ENCODE results near the gene POM121L12. TPM values are rescaled to one million over a fixed set of nuclear protein-coding genes. Genes with fewer than 3 reads are reported as not detected.

POM121L12 gene
- polyA plus RNA-seq, 1 donor (not counting 4 experiments of a cell fraction or from before 2014, with no cell fraction given): not detected

GRCh38 chr7:53048638-53049037 lies 13.2 kb downstream of the POM121L12 start:
- Histone ChIP-seq H3K27ac (ENCODE audit: control insufficient read depth, insufficient read depth, low read length) (no peak overlapping the region), H3K4me3 (ENCODE audit: control insufficient read depth in 2 of 3, extremely low read depth in 1 of 3, insufficient read depth in 2 of 3, low read depth in 1 of 3, low read length in 3 of 3) (no peak overlapping the region), H4K20me1 (ENCODE audit: control insufficient read depth, extremely low read depth, insufficient read depth, low read length) (no peaks in the 10 kb centered on the region), H2AFZ (ENCODE audit: control insufficient read depth, low read length) (no peak overlapping the region), H3K4me2 (ENCODE audit: control insufficient read depth, extremely low read depth, insufficient read depth, low read depth, low read length) (no peak overlapping the region), H3K36me3 (ENCODE audit: control insufficient read depth in 2 of 2, extremely low read depth in 1 of 2, insufficient read depth in 2 of 2, low read length in 2 of 2) (no peaks in the 10 kb centered on the region), H3K9me3 (ENCODE audit: control insufficient read depth, low read depth, low read length) (no peaks in the 10 kb centered on the region), H3K79me2 (ENCODE audit: control insufficient read depth, insufficient read depth, low read length) (no peaks in the 10 kb centered on the region), H3K9ac (ENCODE audit: control insufficient read depth, extremely low read depth, insufficient read depth, low read length) (no peak overlapping the region), H3K4me1 (ENCODE audit: control insufficient read depth, extremely low read depth, insufficient read depth, low read length) (no peaks in the 10 kb centered on the region), H3K9me1 (ENCODE audit: control insufficient read depth, extremely low read depth, insufficient read depth, low read length) (no peaks in the 10 kb centered on the region), H3K27me3 (ENCODE audit: control insufficient read depth, extremely low read depth, insufficient read depth, low read length) (no peaks in the 10 kb centered on the region)
- no peak for FAIRE-seq
- DNase-seq (ENCODE audit: low read depth, low spot score): no peak
- no peak for TF ChIP-seq CTCF (optimal IDR thresholded peaks at IDR 0.05 in 1 of 3, IDR thresholded peaks at IDR 0.05 in 1 of 3, conservative IDR thresholded peaks at IDR 0.05 in 1 of 3; ENCODE audit: extremely low read depth in 1 of 3, insufficient read depth in 2 of 3, low read length in 3 of 3)
- dilution Hi-C loops (cut with MboI; ENCODE audit: extremely low pct_ligation_motif_present, low sequenced_read_pairs): no loop called here

DNA sequence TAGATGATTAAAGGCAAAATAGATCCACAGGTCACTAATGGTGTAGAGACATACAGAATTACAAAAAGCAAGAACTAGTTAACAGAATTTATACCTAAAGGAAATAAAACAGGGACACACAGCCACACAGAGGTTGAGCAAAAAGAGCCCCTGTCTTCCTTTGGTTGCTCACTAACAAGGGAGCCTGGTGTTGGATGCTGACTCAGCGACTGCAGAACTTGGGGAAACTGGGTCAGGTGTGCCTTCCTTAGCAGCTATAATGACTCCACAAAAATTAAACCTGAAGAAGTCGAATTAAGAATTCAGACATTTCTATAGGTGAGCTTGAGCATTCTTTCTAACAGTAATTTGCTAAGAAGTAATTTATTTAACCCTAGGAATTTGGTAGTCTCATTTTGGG lies 15.0 kb downstream of the POM121L12 start:
- no peak for FAIRE-seq
- dilution Hi-C loops (cut with MboI; ENCODE audit: extremely low pct_ligation_motif_present, low sequenced_read_pairs): no loop called here
- H3K9ac ChIP-seq (ENCODE audit: control insufficient read depth, extremely low read depth, insufficient read depth, low read length): no peak overlapping the region

More for the DNA sequence above, 15.0 kb downstream of the POM121L12 start:
- Histone ChIP-seq H3K9me3 (ENCODE audit: control insufficient read depth, low read depth, low read length) (no peaks in the 10 kb centered on the region), H3K4me2 (ENCODE audit: control insufficient read depth, extremely low read depth, insufficient read depth, low read depth, low read length) (no peak overlapping the region), H3K9me1 (ENCODE audit: control insufficient read depth, extremely low read depth, insufficient read depth, low read length) (no peaks in the 10 kb centered on the region), H3K27ac (ENCODE audit: control insufficient read depth, insufficient read depth, low read length) (no peak overlapping the region), H3K4me1 (ENCODE audit: control insufficient read depth, extremely low read depth, insufficient read depth, low read length) (no peaks in the 10 kb centered on the region), H3K27me3 (ENCODE audit: control insufficient read depth, extremely low read depth, insufficient read depth, low read length) (no peaks in the 10 kb centered on the region), H2AFZ (ENCODE audit: control insufficient read depth, low read length) (no peak overlapping the region), H3K36me3 (ENCODE audit: control insufficient read depth in 2 of 2, extremely low read depth in 1 of 2, insufficient read depth in 2 of 2, low read length in 2 of 2) (no peaks in the 10 kb centered on the region), H3K79me2 (ENCODE audit: control insufficient read depth, insufficient read depth, low read length) (no peaks in the 10 kb centered on the region), H4K20me1 (ENCODE audit: control insufficient read depth, extremely low read depth, insufficient read depth, low read length) (no peaks in the 10 kb centered on the region), H3K4me3 (ENCODE audit: control insufficient read depth in 2 of 3, extremely low read depth in 1 of 3, insufficient read depth in 2 of 3, low read depth in 1 of 3, low read length in 3 of 3) (no peak overlapping the region)
- no peak for TF ChIP-seq CTCF (optimal IDR thresholded peaks at IDR 0.05 in 1 of 3, IDR thresholded peaks at IDR 0.05 in 1 of 3, conservative IDR thresholded peaks at IDR 0.05 in 1 of 3; ENCODE audit: extremely low read depth in 1 of 3, insufficient read depth in 2 of 3, low read length in 3 of 3)
- no peak for DNase-seq (ENCODE audit: low read depth, low spot score)

All from keratinocyte (primary cell).